ENCODE measurements around the gene PPP1R15B. TPM values are rescaled to one million over a fixed set of nuclear protein-coding genes. Genes with fewer than 3 reads are reported as not detected.

PPP1R15B gene
- total RNA-seq, 1 experiment from 2014 or later, result 69.3 TPM

- Histone ChIP-seq H3K9me2 (ENCODE audit: insufficient read depth) (no peaks in the 10 kb centered on the region), H3K4me3 (replicated peaks in 1 of 2; ENCODE audit: low read depth in 1 of 2, low read length in 2 of 2) (no peak overlapping the region), H3K4me1 (ENCODE audit: control insufficient read depth in 1 of 2, insufficient read depth in 2 of 2, low read length in 2 of 2) (no peaks in the 10 kb centered on the region), H3K27ac (ENCODE audit: low read depth, low read length) (no peak overlapping the region), H3K9ac (ENCODE audit: low read length) (no peak overlapping the region), H4K20me1 (ENCODE audit: insufficient read depth) (no peaks in the 10 kb centered on the region), H3K79me2 (ENCODE audit: insufficient read depth, low read length) (no peaks in the 10 kb centered on the region), H3K27me3 (ENCODE audit: insufficient read depth, low read length) (no peaks in the 10 kb centered on the region), H3K36me3 (ENCODE audit: control insufficient read depth in 1 of 2, insufficient read depth in 2 of 2, low read length in 2 of 2) (no peaks in the 10 kb centered on the region), H3K4me2 (ENCODE audit: low read length) (no peak overlapping the region), H2AFZ (ENCODE audit: low read depth, low read length, poor library complexity, severe bottlenecking) (no peak overlapping the region), H3K9me3 (ENCODE audit: control insufficient read depth in 1 of 2, insufficient read depth in 1 of 2, low read depth in 1 of 2, low read length in 2 of 2) (no peaks in the 10 kb centered on the region)
- RAD21 ChIA-PET (ENCODE audit: low non-redundant PET in 1 of 2, low total read pairs in 2 of 2, uncharacterized antibody in 2 of 2, unreplicated experiment in 2 of 2), result no interaction called here
- TF ChIP-seq SP1 (IDR thresholded peaks at IDR 0.05; ENCODE audit: low read depth), result no peak
- TF ChIP-seq EZH2 (IDR thresholded peaks at IDR 0.05), result no peak
- no peak for TF ChIP-seq SRF (IDR thresholded peaks at IDR 0.05; ENCODE audit: low read depth)
- no peak for TF ChIP-seq ZFX (IDR thresholded peaks at IDR 0.05)
- no peak for TF ChIP-seq REST (IDR thresholded peaks at IDR 0.05; ENCODE audit: low read depth)
- no peak for TF ChIP-seq FOSL1 (IDR thresholded peaks at IDR 0.05; ENCODE audit: low read depth)
- no peak for TF ChIP-seq SIN3A (IDR thresholded peaks at IDR 0.05; ENCODE audit: low read depth)
- no peak for TF ChIP-seq EZH2phosphoT487 (IDR thresholded peaks at IDR 0.05; ENCODE audit: borderline replicate concordance)
- ATAC-seq, result no peak
- DNase-seq (ENCODE audit: low read depth, low spot score), result no peak
- intact Hi-C loops (cut with micrococcal nuclease), result loop anchor here (10.0 kb wide), 1 partner anchor 526 kb away; the partner anchor contains the start of gene SNRPE
- POLR2A ChIA-PET, result no interaction called here
- BruUV-seq (replicated peaks), result no TSS peak
- CTCF ChIA-PET, result interaction anchor here (3.2 kb wide), 1 partner anchor 8 kb away, joined by 28 read pairs; no protein-coding TSS in a partner anchor
These were observed 20.7 kb downstream of the PPP1R15B start for GRCh38 chr1:204390751-204391466.

Measured in HCT116 (cell line).